HG02981 (cell line): ENCODE results near the gene FDPS.
"Not testable (repeated sequence)": the region's sequence is repeated elsewhere in the genome, so short reads cannot be mapped to it uniquely, and the experiment has no call there.

Experiments
- ATAC-seq: cut with Tn5 transposase; IDR thresholded peaks from one replicate; pipeline ENCODE4 v1.9.1; 2021; ENCODE audit warnings: mild to moderate bottlenecking, moderate library complexity; ENCODE audit not compliant: unreplicated experiment

Gene FDPS

GRCh38 chr1:155285063-155285462 is 23.6 kb upstream of the FDPS start:
- ATAC-seq: no peak

GRCh38 chr1:155285631-155286044 is 23.0 kb upstream of the FDPS start:
- ATAC-seq: no peak

- no peak for ATAC-seq
Observed at GRCh38 chr1:155286544-155286943, 22.1 kb upstream of the FDPS start.

- ATAC-seq: no peak
Observed at GRCh38 chr1:155287987-155288543, 20.6 kb upstream of the FDPS start.

GRCh38 chr1:155291006-155291405 is 17.7 kb upstream of the FDPS start:
- not testable (repeated sequence) for ATAC-seq

- no peak for ATAC-seq
Observed at GRCh38 chr1:155293086-155293749, 15.4 kb upstream of the FDPS start.

GRCh38 chr1:155294520-155295182 is 14.0 kb upstream of the FDPS start:
- ATAC-seq: no peak

GRCh38 chr1:155295183-155295941 is 13.3 kb upstream of the FDPS start:
- ATAC-seq: no peak

- no peak for ATAC-seq
Observed at GRCh38 chr1:155295942-155296267, 12.8 kb upstream of the FDPS start.

- ATAC-seq: no peak
Observed at GRCh38 chr1:155296661-155297060, 12.0 kb upstream of the FDPS start.

GRCh38 chr1:155297384-155297783 is 11.3 kb upstream of the FDPS start:
- ATAC-seq: no peak

- no peak for ATAC-seq
Observed at GRCh38 chr1:155300024-155300423, 8.6 kb upstream of the FDPS start.

- ATAC-seq: no peak
Observed at GRCh38 chr1:155300553-155301329, 7.9 kb upstream of the FDPS start.

GRCh38 chr1:155301342-155301841 is 7.3 kb upstream of the FDPS start, which contains the start of gene PKLR:
Gene PKLR (minus strand): TSS chr1:155301438. CDS start chr1:155301395, 43 bp downstream.
- ATAC-seq: no peak

GRCh38 chr1:155304558-155305063 is 4.1 kb upstream of the FDPS start:
- ATAC-seq: no peak

GRCh38 chr1:155305881-155306391 is 2.7 kb upstream of the FDPS start:
- no peak for ATAC-seq

- no peak for ATAC-seq
Observed at GRCh38 chr1:155307247-155307740, 1.4 kb upstream of the FDPS start.

- no peak for ATAC-seq
Observed at GRCh38 chr1:155309423-155310021, 856 bp downstream of the FDPS start.

GRCh38 chr1:155313261-155313660 is 4.6 kb downstream of the FDPS start:
- no peak for ATAC-seq

GRCh38 chr1:155316922-155317321 is 8.3 kb downstream of the FDPS start:
- ATAC-seq: no peak
